Jurkat, Clone E6-1 (cell line): ENCODE measurements around the gene EXOC3L1. TPM values are rescaled to one million over a fixed set of nuclear protein-coding genes. Genes with fewer than 3 reads are reported as not detected.

Source experiments
- DNase-seq: peaks from one replicate; pipeline ENCODE4 v3.0.0-alpha.2; 2011; ENCODE audit warnings: low read depth, low spot score
- H3K4me3 ChIP-seq: 2 replicates; pipeline ENCODE4 v1.5.1; 2011; ENCODE audit warnings: mild to moderate bottlenecking, low read length, control low read depth, moderate library complexity
- polyA plus RNA-seq: library from polyadenylated mRNA; unstranded; fragments of >200 nt; gene quantifications from one replicate; pipeline ENCODE4 v1.2.1, GENCODE V29; 2012; ENCODE audit warnings: missing spikeins; ENCODE audit not compliant: insufficient read length, insufficient read depth

EXOC3L1 gene, protein sequence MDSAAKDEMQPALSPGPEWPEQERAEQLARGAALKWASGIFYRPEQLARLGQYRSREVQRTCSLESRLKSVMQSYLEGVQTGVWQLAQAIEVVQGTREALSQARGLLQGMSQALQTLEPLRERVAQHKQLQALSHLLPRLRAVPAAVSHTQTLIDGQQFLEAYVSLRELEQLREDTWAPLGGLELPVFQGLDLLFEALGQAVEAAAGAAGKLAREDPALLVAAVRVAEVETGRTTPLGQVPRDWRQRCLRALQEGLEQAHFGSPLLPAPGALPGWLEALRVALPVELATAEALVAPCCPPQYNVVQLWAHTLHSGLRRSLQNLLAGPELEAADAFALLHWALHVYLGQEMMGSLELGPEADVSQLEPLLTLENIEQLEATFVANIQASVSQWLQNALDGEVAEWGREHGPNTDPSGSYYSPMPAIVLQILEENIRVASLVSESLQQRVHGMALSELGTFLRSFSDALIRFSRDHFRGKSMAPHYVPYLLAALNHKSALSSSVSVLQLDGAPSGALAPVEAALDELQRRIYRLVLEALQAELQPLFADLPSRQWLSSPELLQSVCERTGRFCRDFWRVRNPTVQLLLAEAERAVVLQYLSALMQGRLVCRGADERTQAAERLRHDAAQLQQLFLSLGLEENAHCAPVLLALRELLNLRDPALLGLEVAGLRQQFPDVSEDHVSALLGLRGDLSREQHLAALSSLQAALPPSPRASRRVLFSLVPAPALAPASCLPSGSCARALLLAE
- polyA plus RNA-seq = not detected

GRCh38 chr16:67190041-67190440, at the start of gene EXOC3L1:
EXOC3L1 (minus strand) TSS chr16:67190136; CDS start chr16:67189676, 460 bp downstream.
- no peak for DNase-seq

DNA sequence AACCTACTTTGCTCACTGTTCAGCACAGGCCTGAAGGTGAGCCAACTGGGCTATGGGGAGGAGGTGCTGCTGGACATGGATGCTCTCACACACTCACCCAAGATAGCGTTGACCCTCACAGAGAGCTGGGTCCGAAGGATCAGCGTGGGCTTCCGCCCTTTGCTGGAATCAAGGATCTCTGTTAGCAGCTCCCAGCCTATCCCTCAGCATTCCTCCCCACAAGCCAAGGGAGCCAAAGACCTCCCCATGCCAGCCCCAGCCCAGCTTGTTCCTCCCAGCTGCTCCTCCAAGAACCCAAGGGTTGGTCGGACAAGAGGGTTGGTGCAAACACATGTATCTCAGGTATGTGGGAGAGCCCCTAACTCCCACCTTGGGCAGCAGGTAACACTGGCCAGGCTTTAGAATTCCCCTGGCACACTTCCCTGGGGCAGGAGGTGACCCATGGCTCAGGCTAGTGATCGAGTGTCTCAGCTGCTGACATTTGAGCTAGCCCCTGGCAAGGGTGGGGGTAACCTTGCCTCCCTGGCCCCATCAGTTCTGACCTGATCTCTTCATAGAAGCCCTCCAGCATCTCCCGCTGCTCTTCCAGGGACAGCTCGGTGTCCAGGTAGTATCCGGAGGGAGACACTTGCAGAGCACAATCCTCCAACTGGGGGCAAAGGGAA, 49.0 kb upstream of the EXOC3L1 start:
- no peak overlapping the region for H3K4me3 ChIP-seq
- no peak for DNase-seq

More at GRCh38 chr16:67190041-67190440, at the start of gene EXOC3L1:
- no peak within 1 kb of the TSS for H3K4me3 ChIP-seq

GRCh38 chr16:67238278-67238575, 48.3 kb upstream of the EXOC3L1 start:
- H3K4me3 ChIP-seq = no peak overlapping the region
- no peak for DNase-seq

GRCh38 chr16:67237396-67238277, 47.7 kb upstream of the EXOC3L1 start:
- DNase-seq = no peak
- no peak overlapping the region for H3K4me3 ChIP-seq

DNA sequence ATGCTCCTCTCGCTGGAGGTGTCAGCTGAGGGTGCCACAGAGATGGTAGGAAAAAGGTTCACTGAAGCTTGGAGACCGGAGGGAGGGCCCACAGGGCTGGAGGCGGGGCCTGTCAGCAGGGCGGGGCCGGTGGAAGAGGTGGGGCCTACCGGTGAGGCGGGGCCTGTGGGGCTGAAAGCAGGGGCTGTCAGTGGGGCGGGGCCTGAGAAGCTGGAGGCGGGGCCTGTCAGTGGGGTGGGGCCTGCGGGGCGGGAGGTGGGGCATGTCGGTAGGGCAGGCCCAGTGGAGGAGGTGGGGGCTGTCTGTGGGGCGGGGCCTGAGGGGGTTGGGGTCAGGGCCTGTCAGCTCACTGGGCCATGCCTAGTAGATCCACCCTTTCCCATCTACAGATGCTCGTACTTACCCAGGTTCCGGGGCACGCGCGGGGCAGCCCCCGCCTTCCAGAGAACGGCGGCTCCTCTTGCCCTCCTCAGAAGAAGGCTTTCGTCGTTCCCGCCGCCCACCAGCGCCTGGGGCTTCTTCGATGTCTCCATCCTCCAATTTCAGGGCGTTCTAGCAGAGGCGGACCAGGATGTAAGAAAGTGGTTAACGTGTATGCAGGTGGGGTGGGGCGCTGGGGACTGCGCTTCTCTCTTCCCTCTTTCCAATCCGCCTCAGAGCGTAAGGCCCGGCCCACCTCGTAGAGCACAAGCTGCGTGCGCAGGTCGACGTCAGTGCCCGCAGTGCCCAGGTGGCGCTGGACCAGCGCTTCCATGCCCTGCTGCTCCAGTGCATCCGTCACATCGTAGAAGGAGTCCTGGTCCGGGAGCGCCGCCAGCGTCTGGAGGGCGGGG, 46.8 kb upstream of the EXOC3L1 start:
- DNase-seq = peak; percentile 81
- H3K4me3 ChIP-seq = peak overlapping the region; percentile 65

DNA sequence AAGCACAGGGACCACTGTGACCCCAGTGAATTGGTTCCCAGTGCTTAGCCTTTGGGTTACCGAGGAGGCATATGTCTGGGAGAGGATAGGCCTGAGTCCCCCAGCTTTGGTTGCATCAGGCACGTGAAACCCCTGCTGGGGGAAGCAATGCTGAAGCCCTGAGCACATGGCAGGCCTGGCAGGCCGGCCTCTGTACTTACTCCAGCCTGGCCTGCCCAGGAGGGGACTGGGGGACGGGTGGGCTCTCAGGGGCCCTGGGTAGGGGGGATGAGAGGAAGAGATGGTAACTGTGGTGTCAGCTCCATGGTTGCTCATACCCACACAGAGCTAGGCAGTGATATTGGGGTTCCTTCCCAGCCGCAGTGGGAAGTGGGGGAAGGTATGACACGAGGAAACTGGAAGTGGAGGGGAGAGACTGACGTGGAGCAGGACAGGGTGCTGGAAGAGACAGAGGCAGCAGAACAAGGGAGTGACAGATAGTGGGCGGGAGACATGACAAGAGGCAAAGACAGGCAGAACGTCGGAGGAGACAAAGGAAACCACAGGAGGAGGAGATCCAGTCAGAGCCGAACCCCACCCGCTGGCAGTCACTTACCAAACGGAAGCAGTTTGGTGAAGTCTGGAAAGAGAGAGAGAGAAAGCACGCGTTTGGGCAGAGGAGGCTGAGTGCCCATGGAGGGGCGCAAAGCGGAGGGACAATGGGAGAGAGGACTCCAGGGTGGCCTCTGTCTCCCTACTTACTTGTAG, 46.1 kb upstream of the EXOC3L1 start:
- H3K4me3 ChIP-seq = peak overlapping the region; percentile 65
- DNase-seq = peak; percentile 94

DNA sequence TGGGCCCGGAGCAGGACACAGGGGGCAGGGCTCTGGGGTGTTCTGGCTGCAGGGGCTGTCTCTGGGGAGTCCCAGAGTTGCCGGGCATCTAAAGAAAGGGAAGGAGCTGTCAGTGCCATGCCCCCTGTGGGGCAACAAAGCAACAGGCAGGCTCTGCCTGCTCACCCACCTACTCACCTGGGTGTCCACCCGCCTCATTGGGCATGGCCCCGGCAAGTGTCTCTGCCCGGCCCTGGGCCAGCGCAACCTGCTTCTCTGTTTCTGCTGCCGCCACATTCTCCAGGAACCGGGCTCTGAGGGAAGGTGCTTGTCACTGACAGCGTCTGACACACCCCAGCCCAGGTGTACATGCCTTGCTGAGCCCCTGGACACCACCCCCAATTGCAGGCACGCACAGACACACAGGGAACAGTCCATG, 44.3 kb upstream of the EXOC3L1 start:
- no peak for DNase-seq
- no peak overlapping the region for H3K4me3 ChIP-seq

- DNase-seq = no peak
- no peak overlapping the region for H3K4me3 ChIP-seq
Measured at GRCh38 chr16:67233596-67233995, 43.7 kb upstream of the EXOC3L1 start.

GRCh38 chr16:67230809-67231660, 41.1 kb upstream of the EXOC3L1 start:
- DNase-seq = no peak
- no peak overlapping the region for H3K4me3 ChIP-seq

- DNase-seq = no peak
- no peak overlapping the region for H3K4me3 ChIP-seq
Measured at GRCh38 chr16:67229906-67230808, 40.2 kb upstream of the EXOC3L1 start.

GRCh38 chr16:67228905-67229304, 39.0 kb upstream of the EXOC3L1 start:
- H3K4me3 ChIP-seq = no peak overlapping the region
- no peak for DNase-seq

DNA sequence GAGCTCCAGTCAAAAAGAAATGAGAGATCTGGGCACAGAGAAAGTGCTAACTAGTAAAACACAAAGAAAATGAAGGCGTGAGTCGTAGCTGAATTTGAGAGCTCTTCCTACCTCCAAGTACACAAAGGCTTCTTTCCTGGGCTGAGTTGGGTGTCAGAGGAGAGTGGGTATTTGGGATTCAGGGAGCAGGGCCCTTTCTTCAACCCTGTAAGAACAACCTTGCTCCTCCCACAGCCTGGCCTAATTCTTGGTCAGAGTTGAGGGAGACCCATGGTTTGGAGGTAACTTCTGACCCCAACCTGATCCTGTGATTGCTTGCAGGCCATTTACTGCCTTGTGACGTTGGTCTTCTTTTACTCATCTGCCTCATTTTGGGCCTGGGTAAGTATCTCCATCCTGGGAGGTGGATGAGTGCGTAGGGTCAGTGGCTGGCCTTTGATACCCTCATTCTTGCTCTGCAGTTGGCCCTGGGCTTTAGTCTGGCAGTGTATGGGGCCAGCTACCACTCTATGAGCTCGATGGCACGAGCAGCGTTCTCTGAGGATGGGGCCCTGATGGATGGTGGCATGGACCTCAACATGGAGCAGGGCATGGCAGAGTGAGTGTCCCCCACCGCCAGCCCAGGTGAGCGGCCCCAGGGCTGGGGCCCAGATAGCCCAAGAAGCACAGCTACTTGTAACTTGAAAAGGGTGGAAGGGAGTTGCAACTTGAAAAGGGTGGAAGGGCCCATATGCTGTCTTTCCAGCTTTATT, 38.3 kb upstream of the EXOC3L1 start:
- peak overlapping the region; percentile 82 for H3K4me3 ChIP-seq
- no peak for DNase-seq

DNA sequence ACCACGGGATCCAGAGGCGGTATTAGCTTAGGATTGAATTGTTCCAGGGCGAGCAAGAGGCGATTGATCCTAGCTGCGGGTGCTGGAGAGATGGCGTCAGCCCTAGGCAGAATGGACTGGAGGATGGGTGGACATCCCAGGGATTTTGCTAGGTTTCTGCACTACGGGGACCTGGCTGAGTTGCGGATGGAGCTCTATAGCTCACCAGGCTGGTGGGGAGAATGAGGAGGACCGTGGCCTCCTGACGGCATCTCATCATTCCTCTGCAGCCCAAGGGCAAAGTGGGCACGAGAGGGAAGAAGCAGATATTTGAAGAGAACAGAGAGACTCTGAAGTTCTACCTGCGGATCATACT, 37.6 kb upstream of the EXOC3L1 start:
- DNase-seq = no peak
- peak overlapping the region; percentile 82 for H3K4me3 ChIP-seq

DNA sequence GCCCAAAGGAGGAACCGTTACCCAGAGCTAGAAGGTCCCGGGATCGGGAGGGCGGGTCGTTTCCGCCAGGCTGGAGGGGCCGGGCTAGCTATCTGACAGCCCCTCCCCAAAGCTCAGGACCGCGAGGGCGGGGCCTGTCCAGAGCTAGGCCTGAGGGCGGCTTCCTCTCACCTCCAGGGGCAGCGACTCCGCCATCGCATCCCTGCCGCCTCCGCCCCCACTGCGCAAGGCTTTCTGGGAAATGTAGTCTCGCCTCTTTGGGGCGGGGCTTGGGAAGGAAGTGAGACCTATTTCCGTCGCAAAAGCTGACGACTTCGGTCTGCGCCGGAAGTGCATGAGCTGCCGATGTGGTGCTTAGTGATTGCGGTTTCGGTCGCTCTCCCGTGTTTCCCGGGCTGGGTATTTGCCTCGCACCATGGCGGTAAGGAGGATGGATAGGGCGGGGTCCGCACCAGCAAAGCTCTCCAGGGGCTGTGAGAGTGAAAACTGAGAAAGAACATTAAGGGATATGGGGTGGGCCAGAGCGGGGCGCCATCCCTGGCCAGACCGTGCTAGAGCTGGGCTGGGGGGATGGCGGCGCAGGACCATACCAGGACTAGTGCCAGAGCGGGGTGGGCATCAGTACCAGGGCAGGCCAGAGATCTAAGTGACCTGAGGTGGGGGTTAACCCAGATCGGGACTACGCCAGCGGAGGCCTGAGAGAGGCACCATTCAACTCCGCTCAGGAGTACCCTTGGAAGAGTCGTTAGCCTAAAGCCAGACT, 37.0 kb upstream of the EXOC3L1 start, which contains the start of gene TMEM208:
Gene TMEM208, plus strand, starts transcription at position 327 of the 763 bp plus-strand sequence. Its CDS starts 89 bp downstream, at position 416.
- H3K4me3 ChIP-seq = peak within 1 kb of the TSS; percentile 82
- peak; percentile 97 for DNase-seq
